Measurements from ENCODE around the gene LRRC8C.
"Not testable (repeated sequence)": the region's sequence is repeated elsewhere in the genome, so short reads cannot be mapped to it uniquely, and the experiment has no call there.

LRRC8C gene

DNA sequence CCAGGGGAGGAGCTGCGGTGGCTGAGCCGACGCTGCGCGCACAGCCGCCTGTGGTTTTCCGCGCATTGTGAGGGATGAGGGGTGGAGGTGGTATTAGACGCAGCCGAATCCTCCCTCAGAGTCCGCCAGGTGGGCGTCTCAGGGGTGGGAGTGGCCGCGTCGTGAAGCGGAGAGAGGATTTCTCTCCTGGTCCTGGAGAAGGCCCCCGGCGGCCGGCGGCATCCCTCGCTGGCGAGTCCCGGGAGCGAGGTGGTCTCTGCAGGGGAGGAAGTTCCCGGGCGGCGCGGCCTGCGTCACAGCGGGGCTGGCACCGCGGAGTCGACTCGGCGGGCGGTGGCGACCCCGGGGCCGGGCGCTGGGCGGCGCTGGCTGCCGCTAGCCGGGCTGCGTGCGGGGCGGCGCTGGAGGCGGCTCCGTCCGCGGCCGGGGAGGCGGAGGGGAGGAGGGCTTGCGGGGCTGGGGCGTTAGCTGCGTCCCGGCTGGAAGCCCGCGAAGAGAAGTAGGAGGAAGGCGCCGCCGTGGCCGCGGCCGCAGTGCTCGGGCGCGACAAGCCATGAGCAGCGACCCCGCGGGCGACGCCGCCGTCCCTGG lies at the start of gene LRRC8C:
TSS of gene LRRC8C (plus strand) at position 464 of the 591 bp plus-strand sequence. CDS start 53,354 bp downstream, outside the sequence.
- Mint-ChIP-seq H3K27ac (ENCODE audit: low read depth) (peak within 1 kb of the TSS; percentile 99), H3K36me3 (ENCODE audit: insufficient read depth) (peaks cover 27% of the 10 kb centered on the region), H3K9me3 (no peaks in the 10 kb centered on the region), H3K4me3 (peak within 1 kb of the TSS; percentile 92), H3K4me1 (peaks cover 81% of the 10 kb centered on the region), H3K27me3 (no peaks in the 10 kb centered on the region)
- ATAC-seq (replicated peaks; ENCODE audit: extremely low read depth, poor library complexity, severe bottlenecking) (peak; percentile 82), DNase-seq (ENCODE audit: low spot score in 2 of 2) (peak; percentile 86 to 87)

DNA sequence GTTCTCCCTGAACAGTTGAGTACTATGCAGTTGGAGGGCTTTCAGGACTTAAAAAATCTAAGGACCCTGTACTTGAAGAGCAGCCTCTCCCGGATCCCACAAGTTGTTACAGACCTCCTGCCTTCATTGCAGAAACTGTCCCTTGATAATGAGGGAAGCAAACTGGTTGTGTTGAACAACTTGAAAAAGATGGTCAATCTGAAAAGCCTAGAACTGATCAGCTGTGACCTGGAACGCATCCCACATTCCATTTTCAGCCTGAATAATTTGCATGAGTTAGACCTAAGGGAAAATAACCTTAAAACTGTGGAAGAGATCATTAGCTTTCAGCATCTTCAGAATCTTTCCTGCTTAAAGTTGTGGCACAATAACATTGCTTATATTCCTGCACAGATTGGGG lies 48.7 kb upstream of the LRRC8C start:
- Mint-ChIP-seq H3K27me3 (no peaks in the 10 kb centered on the region), H3K27ac (ENCODE audit: low read depth) (no peak overlapping the region), H3K4me3 (no peak overlapping the region), H3K9me3 (no peaks in the 10 kb centered on the region), H3K4me1 (peaks cover 4% of the 10 kb centered on the region), H3K36me3 (ENCODE audit: insufficient read depth) (peaks cover 17% of the 10 kb centered on the region)
- DNase-seq (ENCODE audit: low spot score in 2 of 2) = no peak
- ATAC-seq (replicated peaks; ENCODE audit: extremely low read depth, poor library complexity, severe bottlenecking) = no peak

DNA sequence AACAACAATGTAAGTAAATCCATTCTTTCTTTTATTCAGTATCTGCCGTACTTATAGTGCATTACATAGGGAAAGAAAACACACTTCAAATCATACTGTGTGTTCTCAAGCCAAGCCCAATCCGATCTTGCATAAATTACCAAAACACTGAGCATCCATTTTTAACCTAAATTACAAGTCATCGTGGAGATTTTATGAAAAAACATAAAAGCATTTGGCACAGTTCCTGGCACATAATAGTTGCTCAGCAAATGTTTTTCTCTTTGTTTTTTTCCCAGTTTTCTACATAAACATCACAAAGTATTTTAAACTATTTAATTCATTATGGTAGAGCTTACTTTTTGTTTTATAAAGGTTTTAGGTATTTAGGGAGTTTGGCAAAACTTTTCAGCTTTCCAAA lies 48.1 kb upstream of the LRRC8C start:
- H3K4me1 Mint-ChIP-seq = peaks cover 4% of the 10 kb centered on the region
- no peak overlapping the region for H3K4me3 Mint-ChIP-seq
- DNase-seq (ENCODE audit: low spot score in 2 of 2) (no peak), ATAC-seq (replicated peaks; ENCODE audit: extremely low read depth, poor library complexity, severe bottlenecking) (no peak)
- H3K36me3 Mint-ChIP-seq (ENCODE audit: insufficient read depth) = peaks cover 17% of the 10 kb centered on the region
- H3K9me3 Mint-ChIP-seq = no peaks in the 10 kb centered on the region
- H3K27ac Mint-ChIP-seq (ENCODE audit: low read depth) = no peak overlapping the region
- no peaks in the 10 kb centered on the region for H3K27me3 Mint-ChIP-seq

DNA sequence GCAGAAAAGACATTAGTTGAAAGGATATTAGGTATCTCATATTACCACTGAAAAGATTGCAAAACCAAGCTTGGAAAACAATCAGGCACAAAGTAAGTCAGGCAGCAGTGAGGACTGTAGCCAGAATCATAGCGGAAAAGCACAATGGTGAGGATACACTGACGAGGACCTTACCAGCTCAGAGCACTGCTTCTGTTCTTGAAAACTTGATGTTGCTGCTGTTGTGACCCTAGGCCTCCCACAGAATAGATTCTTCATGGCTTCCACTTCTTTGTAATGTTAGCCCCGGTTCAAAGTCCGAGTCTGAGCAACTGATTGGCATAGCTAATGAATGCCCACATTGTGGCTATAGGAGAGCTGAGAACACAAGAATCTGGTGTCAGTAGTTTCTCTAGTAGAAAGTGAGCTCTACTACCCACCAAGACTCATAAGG lies 45.2 kb upstream of the LRRC8C start:
- H3K4me3 Mint-ChIP-seq = no peak overlapping the region
- peaks cover 12% of the 10 kb centered on the region for H3K36me3 Mint-ChIP-seq (ENCODE audit: insufficient read depth)
- ATAC-seq (replicated peaks; ENCODE audit: extremely low read depth, poor library complexity, severe bottlenecking) = no peak
- H3K27me3 Mint-ChIP-seq = no peaks in the 10 kb centered on the region
- H3K9me3 Mint-ChIP-seq = no peaks in the 10 kb centered on the region
- H3K4me1 Mint-ChIP-seq = no peaks in the 10 kb centered on the region
- no peak for DNase-seq (ENCODE audit: low spot score in 2 of 2)
- no peak overlapping the region for H3K27ac Mint-ChIP-seq (ENCODE audit: low read depth)

DNA sequence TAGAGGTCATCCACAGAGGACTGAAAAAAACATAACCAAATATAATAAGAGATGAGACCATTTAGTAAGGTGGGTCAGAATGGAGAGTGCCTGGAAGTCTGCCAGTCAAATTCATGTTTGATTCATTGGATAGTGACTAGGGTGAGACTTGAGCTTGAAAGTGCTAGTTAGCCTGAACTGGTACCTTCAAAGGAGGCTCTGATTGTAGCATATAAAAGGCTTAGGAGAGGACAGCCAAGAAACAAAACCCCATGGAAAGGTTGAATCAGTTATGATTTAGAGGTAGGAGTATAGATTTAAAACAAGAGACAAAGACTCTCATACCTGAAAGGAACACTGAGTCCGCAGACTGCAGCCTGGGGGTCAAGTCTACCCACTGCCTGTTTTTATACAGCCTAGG lies 44.4 kb upstream of the LRRC8C start:
- Mint-ChIP-seq H3K36me3 (ENCODE audit: insufficient read depth) (peaks cover 8% of the 10 kb centered on the region), H3K4me1 (peaks cover 3% of the 10 kb centered on the region), H3K4me3 (no peak overlapping the region), H3K9me3 (no peaks in the 10 kb centered on the region), H3K27me3 (no peaks in the 10 kb centered on the region), H3K27ac (ENCODE audit: low read depth) (no peak overlapping the region)
- ATAC-seq (replicated peaks; ENCODE audit: extremely low read depth, poor library complexity, severe bottlenecking) (no peak), DNase-seq (ENCODE audit: low spot score in 2 of 2) (no peak)

DNA sequence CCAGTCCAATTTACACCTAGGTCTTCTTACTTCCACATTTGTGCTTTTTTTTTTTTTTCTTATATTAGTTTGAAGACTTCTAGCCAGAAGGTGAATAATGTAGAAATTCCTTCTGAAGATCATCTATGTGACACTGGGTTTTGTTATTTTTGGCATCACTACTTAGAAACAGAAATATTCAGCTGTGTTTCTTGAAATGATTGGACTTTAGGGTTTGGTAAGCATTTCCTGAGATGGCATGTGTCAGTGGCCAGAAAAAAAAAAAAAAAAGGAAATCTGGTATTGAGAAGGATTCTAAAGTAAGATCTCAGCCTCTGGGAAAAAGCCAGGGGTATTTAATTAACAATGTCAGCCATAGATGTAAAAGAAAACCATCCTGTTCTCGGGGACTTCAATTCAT lies 43.4 kb upstream of the LRRC8C start:
- no peaks in the 10 kb centered on the region for H3K9me3 Mint-ChIP-seq
- no peaks in the 10 kb centered on the region for H3K27me3 Mint-ChIP-seq
- peaks cover 5% of the 10 kb centered on the region for H3K36me3 Mint-ChIP-seq (ENCODE audit: insufficient read depth)
- no peak overlapping the region for H3K27ac Mint-ChIP-seq (ENCODE audit: low read depth)
- H3K4me3 Mint-ChIP-seq = no peak overlapping the region
- H3K4me1 Mint-ChIP-seq = peaks cover 7% of the 10 kb centered on the region
- DNase-seq (ENCODE audit: low spot score in 2 of 2) (no peak), ATAC-seq (replicated peaks; ENCODE audit: extremely low read depth, poor library complexity, severe bottlenecking) (no peak)

DNA sequence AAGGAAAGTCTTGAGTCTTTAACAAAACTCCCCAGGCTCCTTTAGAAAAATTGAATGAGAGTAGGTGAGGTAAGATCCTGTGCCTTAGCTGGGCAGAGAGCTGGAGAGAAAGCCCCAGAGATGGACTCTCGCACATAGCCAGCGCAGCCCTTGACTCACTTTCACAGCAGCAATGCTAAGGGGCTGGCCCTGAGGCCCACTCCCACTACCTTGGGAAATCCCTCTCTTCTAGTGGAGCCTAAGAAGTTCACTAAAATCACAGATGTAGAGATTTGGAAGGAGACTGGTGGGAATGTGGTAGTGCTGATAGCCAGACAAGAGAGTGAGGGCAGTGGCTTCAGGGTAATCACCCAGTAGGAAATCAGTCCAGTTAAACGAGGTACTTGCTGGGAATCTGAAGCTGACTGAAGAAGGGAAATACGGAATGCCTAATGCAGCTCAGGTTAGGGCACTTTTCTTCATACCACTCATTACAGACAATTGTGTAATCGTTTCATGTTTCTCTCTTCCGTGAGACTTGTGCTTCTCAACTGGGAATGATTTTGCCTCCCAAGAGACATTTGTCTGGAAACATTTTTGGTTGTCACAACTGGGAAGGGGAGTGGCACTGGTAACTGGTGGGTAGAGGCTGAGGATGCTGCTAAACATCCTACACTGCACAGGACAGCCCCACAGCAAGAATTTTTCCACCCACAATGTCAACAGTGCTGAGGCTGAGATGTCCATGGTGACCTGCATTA lies 42.4 kb upstream of the LRRC8C start:
- no peak overlapping the region for H3K27ac Mint-ChIP-seq (ENCODE audit: low read depth)
- peaks cover 2% of the 10 kb centered on the region for H3K36me3 Mint-ChIP-seq (ENCODE audit: insufficient read depth)
- ATAC-seq (replicated peaks; ENCODE audit: extremely low read depth, poor library complexity, severe bottlenecking) (no peak), DNase-seq (ENCODE audit: low spot score in 2 of 2) (no peak)
- no peaks in the 10 kb centered on the region for H3K27me3 Mint-ChIP-seq
- peaks cover 7% of the 10 kb centered on the region for H3K4me1 Mint-ChIP-seq
- H3K4me3 Mint-ChIP-seq = no peak overlapping the region
- no peaks in the 10 kb centered on the region for H3K9me3 Mint-ChIP-seq

DNA sequence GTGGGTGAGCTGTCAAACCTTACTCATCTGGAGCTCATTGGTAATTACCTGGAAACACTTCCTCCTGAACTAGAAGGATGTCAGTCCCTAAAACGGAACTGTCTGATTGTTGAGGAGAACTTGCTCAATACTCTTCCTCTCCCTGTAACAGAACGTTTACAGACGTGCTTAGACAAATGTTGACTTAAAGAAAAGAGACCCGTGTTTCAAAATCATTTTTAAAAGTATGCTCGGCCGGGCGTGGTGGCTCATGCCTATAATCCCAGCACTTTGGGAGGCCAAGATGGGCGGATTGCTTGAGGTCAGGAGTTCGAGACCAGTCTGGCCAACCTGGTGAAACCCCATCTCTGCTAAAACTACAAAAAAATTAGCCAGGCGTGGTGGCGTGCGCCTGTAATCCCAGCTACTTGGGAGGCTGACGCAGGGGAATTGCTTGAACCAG lies 40.0 kb upstream of the LRRC8C start:
- not testable (repeated sequence) for H3K9me3 Mint-ChIP-seq; H3K36me3 Mint-ChIP-seq (ENCODE audit: insufficient read depth); ATAC-seq (replicated peaks; ENCODE audit: extremely low read depth, poor library complexity, severe bottlenecking); H3K4me1 Mint-ChIP-seq; H3K27ac Mint-ChIP-seq (ENCODE audit: low read depth); H3K27me3 Mint-ChIP-seq; H3K4me3 Mint-ChIP-seq; DNase-seq (ENCODE audit: low spot score in 2 of 2)

DNA sequence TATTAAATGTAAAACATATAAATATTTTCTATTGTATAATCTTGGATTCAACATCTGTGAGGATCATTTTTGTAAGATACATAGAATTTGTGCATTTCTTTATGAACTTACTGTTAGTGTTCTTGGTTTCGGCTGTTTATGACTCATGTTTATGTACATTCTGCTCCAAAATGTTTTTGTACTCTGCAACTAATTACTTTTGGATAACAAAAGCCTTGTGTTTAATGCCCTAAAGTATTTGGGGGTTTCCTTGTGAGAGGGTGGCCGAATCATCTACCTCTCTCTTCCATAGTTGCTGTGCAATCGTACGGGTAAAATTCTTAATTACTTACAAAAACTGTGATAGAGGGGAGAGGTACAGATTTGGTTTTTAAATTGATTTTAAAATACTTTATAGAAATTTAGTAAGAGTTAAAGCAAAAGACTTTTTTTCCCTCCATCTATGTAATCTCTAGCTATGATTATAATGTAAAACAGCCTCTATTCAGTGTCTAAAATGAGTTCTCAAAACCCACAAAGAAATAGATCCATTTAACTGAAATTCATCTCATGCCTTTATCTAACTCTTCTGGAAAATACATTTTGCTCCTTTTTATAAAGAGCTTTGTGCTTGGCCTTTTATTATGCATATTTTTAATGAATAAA lies 38.7 kb upstream of the LRRC8C start:
- H3K4me1 Mint-ChIP-seq = peaks cover 13% of the 10 kb centered on the region
- DNase-seq (ENCODE audit: low spot score in 2 of 2) = no peak
- no peak overlapping the region for H3K27ac Mint-ChIP-seq (ENCODE audit: low read depth)
- no peaks in the 10 kb centered on the region for H3K27me3 Mint-ChIP-seq
- H3K36me3 Mint-ChIP-seq (ENCODE audit: insufficient read depth) = no peaks in the 10 kb centered on the region
- no peaks in the 10 kb centered on the region for H3K9me3 Mint-ChIP-seq
- H3K4me3 Mint-ChIP-seq = no peak overlapping the region
- no peak for ATAC-seq (replicated peaks; ENCODE audit: extremely low read depth, poor library complexity, severe bottlenecking)

DNA sequence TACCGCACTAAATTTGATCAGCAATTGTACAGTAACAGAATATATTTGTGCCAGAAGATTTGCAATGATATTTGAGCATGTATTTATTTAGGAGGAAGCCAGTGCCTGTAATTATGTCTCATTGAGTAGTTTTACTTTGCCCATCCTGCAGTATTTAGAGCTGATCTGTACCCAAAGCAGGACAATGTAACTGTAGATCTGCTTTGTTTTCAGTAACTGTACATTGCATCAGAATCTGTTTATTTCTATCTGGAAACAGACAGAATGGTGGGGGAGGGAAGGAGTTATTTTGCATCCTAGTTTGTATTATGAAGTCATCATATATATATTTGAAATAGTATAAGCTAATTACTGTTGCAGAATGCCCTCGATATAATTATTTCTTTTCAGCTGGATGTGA lies 36.2 kb upstream of the LRRC8C start:
- H3K4me3 Mint-ChIP-seq = no peak overlapping the region
- peaks cover 16% of the 10 kb centered on the region for H3K4me1 Mint-ChIP-seq
- DNase-seq (ENCODE audit: low spot score in 2 of 2) = no peak
- H3K9me3 Mint-ChIP-seq = no peaks in the 10 kb centered on the region
- no peaks in the 10 kb centered on the region for H3K27me3 Mint-ChIP-seq
- no peak overlapping the region for H3K27ac Mint-ChIP-seq (ENCODE audit: low read depth)
- no peak for ATAC-seq (replicated peaks; ENCODE audit: extremely low read depth, poor library complexity, severe bottlenecking)
- no peaks in the 10 kb centered on the region for H3K36me3 Mint-ChIP-seq (ENCODE audit: insufficient read depth)

DNA sequence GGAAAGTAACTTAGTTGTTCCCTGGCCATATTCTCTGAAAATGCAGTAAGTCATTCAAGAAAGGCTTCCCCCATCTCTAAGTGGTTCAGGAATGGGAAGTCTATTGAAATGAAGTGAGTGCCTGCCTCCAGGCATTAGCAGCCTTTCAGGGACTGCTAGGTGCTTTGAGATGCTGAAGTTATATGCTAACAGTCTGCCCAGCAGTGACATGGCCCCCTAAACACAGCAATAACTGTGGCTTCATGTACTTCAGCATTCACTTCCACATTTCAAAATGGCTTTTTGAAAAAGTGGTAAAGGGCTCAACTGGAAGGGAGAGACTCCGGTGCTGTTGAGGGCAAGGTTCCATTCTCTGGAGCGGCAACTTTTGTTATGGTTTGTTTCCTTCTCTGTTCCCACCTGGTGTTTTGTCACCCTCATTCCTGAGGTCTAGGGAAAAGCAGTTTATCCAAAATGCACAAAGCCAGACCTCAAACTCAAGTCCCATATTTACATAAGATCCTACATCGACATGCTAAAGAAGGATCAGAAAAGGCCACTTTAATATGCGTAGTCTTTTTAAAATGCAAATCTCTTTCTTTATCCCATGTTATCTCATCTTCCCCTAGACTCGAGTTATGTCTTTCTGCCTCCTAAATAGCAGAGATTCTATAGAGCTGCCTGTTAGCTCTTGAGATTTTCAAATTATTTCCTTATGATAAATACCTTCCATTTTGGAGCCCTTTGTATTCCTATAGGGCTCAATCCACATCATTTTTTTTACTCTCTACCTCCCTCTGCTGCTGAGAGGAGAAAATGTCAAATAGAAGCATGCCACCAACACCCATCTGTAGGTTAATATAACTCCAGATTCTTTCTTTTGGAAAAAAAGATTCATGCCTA lies 34.2 kb upstream of the LRRC8C start:
- ATAC-seq (replicated peaks; ENCODE audit: extremely low read depth, poor library complexity, severe bottlenecking) = no peak
- Mint-ChIP-seq H3K27me3 (no peaks in the 10 kb centered on the region), H3K27ac (ENCODE audit: low read depth) (peak overlapping the region; percentile 8), H3K36me3 (ENCODE audit: insufficient read depth) (no peaks in the 10 kb centered on the region), H3K9me3 (no peaks in the 10 kb centered on the region), H3K4me1 (peaks cover 24% of the 10 kb centered on the region), H3K4me3 (no peak overlapping the region)
- no peak for DNase-seq (ENCODE audit: low spot score in 2 of 2)

DNA sequence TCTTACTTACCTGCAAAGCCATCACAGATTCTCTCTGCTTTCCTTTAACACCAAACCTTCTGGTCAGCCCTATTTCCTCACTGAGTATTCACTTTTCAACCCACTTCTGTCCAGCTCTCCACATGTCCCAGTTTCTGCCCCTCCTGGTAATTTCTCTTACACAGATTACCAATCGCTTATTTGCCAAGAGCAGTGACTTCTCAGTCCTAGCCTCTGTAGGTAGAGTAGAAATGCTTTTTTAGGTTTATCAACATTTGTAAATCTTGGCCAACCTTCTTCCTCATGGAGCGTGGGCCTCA lies 33.6 kb upstream of the LRRC8C start:
- Mint-ChIP-seq H3K9me3 (no peaks in the 10 kb centered on the region), H3K27ac (ENCODE audit: low read depth) (no peak overlapping the region), H3K27me3 (no peaks in the 10 kb centered on the region), H3K36me3 (ENCODE audit: insufficient read depth) (no peaks in the 10 kb centered on the region), H3K4me3 (no peak overlapping the region), H3K4me1 (peaks cover 23% of the 10 kb centered on the region)
- no peak for ATAC-seq (replicated peaks; ENCODE audit: extremely low read depth, poor library complexity, severe bottlenecking)
- DNase-seq (ENCODE audit: low spot score in 2 of 2) = no peak
